Left renal pelvis (tissue), 4 donors: ENCODE data around the gene LETM1. TPM values are rescaled to one million over a fixed set of nuclear protein-coding genes. Genes with fewer than 3 reads are reported as not detected.

ENCODE experiments used
- DNase-seq, 4 donors: peaks; one replicate each; pipeline ENCODE4 v3.0.0-alpha.2; 2013; ENCODE audit warnings: low read depth in 4 of 4, low spot score in 3 of 4
- polyA plus RNA-seq, 4 donors: library from polyadenylated mRNA; unstranded; fragments of 120-200 nt; gene quantifications; one replicate each; pipeline ENCODE4 v1.2.1, GENCODE V29; 2013; ENCODE audit not compliant: insufficient read length in 4 of 4

LETM1 gene
- polyA plus RNA-seq, 4 donors = 14.8 to 30.4 (median 21.2) TPM

GRCh38 chr4:1808851-1809753 lies 46.9 kb downstream of the LETM1 start:
- DNase-seq = no peak

GRCh38 chr4:1808396-1808795 lies 47.6 kb downstream of the LETM1 start:
- DNase-seq = no peak

DNA sequence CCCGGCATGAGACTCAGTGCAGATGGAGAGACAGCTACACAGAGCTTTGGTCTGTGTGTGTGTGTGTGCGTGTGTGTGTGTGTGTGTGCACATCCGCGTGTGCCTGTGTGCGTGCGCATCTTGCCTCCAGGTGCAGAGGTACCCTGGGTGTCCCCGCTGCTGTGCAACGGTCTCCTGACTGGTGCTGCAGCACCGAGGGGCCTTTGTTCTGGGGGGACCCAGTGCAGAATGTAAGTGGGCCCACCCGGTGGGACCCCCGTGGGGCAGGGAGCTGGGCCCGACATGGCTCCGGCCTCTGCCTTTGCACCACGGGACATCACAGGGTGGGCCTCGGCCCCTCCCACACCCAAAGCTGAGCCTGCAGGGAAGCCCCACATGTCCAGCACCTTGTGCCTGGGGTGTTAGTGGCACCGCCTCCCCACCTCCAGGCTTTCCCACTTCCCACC lies 48.6 kb downstream of the LETM1 start:
- no peak for DNase-seq

DNA sequence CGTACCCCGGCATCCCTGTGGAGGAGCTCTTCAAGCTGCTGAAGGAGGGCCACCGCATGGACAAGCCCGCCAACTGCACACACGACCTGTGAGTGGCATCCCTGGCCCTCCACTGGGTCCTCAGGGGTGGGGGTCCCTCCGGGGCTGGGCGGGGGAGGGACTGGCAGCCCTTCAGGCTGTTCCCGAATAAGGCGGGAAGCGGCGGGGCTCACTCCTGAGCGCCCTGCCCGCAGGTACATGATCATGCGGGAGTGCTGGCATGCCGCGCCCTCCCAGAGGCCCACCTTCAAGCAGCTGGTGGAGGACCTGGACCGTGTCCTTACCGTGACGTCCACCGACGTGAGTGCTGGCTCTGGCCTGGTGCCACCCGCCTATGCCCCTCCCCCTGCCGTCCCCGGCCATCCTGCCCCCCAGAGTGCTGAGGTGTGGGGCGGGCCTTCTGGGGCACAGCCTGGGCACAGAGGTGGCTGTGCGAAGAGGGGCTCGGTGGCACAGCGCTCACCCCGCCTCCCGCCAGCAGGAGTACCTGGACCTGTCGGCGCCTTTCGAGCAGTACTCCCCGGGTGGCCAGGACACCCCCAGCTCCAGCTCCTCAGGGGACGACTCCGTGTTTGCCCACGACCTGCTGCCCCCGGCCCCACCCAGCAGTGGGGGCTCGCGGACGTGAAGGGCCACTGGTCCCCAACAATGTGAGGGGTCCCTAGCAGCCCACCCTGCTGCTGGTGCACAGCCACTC lies 49.2 kb downstream of the LETM1 start:
- no peak for DNase-seq

GRCh38 chr4:1806223-1806564 lies 49.8 kb downstream of the LETM1 start:
- no peak for DNase-seq

DNA sequence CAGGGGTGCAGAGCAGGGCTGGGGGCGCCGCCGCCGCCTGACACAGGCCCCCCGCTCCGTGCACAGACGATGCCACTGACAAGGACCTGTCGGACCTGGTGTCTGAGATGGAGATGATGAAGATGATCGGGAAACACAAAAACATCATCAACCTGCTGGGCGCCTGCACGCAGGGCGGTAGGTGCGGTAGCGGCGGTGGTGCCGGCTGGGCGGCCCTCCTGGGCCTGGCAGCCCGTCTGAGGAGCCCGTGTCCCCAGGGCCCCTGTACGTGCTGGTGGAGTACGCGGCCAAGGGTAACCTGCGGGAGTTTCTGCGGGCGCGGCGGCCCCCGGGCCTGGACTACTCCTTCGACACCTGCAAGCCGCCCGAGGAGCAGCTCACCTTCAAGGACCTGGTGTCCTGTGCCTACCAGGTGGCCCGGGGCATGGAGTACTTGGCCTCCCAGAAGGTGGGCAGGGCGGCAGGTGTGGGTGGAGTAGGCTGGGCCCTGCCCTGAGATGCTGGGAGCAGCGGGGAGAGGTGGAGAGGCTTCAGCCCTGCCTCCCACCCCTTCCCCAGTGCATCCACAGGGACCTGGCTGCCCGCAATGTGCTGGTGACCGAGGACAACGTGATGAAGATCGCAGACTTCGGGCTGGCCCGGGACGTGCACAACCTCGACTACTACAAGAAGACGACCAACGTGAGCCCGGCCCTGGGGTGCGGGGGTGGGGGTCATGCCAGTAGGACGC lies 50.3 kb downstream of the LETM1 start:
- no peak for DNase-seq

DNA sequence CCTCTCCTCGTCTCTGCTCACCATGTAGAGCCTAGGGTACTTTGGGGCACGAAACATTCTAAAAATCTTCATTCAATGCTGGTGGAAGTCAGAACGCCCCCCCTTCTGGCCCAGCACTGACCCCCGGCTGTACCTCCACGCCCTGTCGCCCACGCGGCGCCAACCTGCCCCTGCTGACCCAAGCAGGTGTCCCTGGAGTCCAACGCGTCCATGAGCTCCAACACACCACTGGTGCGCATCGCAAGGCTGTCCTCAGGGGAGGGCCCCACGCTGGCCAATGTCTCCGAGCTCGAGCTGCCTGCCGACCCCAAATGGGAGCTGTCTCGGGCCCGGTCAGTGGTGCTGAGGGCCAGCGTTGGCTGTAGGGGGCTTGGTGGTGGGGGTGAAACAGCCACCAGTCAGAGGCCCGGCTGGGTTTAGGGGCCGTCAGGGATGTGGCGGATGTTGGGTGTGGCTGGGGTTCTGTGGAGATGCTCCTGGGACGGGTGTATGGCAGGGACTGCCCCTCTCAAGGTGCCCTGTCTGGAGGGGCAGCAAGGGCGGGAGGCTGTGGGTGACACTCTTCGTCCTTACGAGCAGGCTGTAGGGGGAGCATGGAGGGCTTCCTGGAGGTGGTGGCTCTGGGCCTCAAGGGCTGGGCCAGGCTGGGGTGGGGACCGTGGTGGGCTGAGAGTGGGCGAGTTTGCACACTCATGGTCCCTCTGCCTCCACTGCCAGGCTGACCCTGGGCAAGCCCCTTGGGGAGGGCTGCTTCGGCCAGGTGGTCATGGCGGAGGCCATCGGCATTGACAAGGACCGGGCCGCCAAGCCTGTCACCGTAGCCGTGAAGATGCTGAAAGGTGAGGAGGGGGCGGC lies 51.1 kb downstream of the LETM1 start:
- no peak for DNase-seq

DNA sequence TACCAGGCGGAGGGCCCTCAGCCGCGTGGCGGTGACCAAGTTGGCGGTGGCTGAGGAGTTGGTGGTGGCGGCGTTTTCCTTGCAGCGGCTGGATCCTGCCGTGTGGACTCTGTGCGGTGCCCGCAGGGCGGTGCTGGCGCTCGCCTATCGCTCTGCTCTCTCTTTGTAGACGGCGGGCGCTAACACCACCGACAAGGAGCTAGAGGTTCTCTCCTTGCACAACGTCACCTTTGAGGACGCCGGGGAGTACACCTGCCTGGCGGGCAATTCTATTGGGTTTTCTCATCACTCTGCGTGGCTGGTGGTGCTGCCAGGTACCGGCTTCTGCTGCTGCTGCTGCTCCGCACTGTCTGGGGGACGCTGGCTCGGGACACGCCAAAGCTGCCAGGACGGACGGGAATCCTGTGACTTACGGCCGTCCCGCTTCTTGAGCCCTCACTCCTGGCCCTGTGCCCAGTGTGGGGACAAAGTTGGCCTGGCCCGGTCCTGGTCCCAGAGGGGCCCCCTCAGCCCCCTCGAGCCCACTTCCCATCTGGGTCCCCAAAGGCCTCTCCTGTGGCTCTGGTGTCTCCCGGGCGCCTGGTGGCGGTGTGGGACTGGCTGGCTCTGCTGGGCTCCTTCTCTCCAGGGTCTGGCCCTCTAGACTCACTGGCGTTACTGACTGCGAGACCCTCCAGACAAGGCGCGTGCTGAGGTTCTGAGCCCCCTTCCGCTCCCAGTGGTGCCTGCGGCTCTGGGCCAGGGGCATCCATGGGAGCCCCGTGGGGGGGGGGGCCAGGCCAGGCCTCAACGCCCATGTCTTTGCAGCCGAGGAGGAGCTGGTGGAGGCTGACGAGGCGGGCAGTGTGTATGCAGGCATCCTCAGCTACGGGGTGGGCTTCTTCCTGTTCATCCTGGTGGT lies 52.2 kb downstream of the LETM1 start:
- DNase-seq = no peak

DNA sequence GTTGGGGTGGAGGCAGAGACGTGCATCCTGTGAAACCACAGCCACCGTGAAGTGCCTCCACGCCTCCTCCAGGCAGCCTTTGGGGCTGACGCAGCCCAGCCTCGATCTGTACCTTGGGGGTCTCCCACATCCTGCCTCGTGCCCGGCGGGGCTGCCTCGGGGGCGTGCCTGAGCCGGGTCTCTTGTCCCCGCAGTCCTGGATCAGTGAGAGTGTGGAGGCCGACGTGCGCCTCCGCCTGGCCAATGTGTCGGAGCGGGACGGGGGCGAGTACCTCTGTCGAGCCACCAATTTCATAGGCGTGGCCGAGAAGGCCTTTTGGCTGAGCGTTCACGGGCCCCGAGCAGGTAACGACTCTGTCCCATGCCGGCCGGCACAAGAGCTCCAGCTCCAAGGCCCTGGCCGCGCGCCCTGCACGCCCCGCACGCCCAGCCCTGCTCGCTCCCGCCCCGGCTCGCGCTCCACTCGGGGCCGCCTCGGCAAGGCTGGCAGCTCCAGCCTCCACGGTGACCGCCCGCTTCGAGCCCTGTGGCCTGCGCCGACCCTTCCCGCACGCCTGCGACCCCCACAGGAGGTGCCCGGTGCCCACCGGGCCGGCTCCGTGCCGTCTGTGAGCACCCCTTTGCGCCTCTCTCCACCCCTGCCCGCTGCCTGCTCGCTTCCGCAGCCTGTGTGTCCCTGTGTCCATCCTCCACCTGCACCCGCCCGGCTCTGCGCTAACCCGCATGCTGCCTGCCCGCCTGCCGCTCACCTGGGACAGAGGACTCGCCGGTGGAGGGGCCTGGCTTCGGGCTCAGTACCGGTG lies 53.0 kb downstream of the LETM1 start:
- no peak for DNase-seq

- no peak for DNase-seq
Measured at GRCh38 chr4:1802151-1802715, 53.7 kb downstream of the LETM1 start.

DNA sequence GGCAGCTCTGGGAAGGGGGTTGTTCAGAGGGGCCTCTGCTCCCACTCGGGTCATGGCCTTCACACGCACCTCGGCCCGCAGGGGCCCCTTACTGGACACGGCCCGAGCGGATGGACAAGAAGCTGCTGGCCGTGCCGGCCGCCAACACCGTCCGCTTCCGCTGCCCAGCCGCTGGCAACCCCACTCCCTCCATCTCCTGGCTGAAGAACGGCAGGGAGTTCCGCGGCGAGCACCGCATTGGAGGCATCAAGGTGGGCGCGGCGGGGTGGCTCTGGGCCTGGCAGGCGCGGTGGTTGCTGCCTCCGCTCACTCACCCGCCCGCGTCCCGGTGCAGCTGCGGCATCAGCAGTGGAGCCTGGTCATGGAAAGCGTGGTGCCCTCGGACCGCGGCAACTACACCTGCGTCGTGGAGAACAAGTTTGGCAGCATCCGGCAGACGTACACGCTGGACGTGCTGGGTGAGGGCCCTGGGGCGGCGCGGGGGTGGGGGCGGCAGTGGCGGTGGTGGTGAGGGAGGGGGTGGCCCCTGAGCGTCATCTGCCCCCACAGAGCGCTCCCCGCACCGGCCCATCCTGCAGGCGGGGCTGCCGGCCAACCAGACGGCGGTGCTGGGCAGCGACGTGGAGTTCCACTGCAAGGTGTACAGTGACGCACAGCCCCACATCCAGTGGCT lies 54.5 kb downstream of the LETM1 start:
- DNase-seq = no peak

DNA sequence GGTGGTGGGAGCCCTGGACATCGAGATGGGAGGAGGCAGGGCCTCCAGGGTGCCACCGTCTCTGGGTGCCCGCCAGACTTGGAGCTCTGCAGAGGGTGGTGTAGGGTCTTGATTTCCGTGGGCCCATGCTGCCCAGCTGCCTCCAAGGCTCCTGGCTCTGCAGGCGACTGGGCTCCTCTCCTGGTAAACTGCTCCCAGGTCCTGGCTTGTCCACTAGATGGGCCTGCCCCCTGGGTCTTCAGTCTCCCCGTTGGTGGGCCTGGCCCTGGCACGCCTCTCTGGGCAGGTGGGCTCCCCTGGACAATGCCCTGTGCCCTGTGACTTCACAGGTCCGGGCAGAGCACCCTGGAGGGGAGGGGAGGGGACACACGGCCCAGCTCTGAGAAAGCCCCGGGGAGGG lies 55.2 kb downstream of the LETM1 start:
- no peak for DNase-seq

GRCh38 chr4:1799387-1800375 lies 56.3 kb downstream of the LETM1 start:
- no peak for DNase-seq

DNA sequence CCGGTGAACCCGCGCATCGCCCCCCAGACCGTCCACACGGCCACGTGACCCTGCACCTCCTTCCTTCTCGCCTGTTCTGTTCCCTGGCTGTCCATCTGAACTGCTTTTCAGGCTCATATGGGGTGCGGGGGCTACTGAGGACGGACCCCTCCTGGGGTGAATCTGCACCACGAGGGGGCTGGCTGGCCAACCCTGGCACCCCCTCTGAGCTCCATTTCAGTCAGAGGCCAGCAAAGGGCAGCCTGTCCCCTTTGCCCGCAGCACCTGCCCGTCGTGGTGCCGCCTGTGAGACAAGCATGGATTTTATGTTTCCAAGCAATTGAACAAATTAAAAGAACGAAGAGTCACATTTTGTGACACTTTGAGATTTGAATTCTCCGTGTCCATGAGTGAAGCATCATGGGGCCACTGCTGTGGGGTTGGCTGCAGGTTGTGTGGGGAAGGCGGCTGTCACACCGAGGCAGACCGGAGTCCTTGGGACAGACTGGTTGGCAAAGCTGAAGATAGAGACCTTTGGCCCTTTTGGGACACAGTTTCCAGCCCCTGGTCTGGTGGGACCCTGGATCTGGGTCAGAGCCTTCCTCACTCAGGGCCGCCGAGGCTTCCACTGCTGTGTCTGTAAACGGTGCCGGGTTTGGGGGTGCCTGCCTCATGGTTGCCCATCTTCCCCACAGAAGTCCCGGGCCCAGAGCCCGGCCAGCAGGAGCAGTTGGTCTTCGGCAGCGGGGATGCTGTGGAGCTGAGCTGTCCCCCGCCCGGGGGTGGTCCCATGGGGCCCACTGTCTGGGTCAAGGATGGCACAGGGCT lies 57.2 kb downstream of the LETM1 start:
- DNase-seq = no peak

DNA sequence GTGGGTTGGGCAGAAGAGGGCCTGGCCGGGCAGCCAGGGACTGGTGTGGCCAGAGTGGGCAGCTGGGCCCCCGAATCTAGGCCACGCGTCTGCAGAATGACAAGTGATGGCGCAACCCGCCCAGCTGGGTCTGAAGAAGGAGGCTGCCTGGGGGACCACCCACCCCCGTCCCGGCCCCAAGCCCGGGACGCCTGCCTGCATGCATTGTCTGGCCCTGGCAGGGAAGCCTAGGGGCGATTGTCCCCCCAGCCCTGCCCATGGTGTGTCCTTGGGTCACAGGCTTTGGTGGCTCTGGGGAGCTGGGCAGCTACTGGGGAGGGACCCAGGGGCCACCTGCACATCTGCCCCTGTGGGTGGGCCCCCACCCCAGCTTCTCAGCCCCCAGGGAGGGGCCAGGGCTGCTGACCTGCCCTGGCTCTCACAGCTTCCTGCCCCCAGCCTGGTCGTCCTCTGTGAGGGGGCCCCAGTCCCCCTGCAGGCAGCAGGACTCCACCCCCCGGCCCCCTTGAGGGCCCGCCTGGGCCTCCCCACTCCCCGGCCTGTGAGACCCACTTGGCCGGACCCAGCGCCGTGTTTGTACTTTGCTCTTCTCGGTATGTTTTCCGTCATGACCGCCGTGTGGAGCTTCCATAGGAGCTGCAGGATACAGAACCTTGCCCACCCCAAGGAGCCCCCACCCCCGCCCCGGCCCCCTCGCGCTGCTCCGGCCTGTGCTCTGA lies 57.9 kb downstream of the LETM1 start:
- DNase-seq = no peak
